ENCODE measurements around the gene LMTK3.

GRCh38 chr19:48520134-48520533 is 8.5 kb upstream of the LMTK3 start:
- TF ChIP-seq KLF10 (CRISPR knock-in tag; IDR thresholded peaks at IDR 0.05) (no peak), CTCF (IDR thresholded peaks at IDR 0.05 in 2 of 3, conservative IDR thresholded peaks at IDR 0.05 in 1 of 3; ENCODE audit: insufficient read depth in 2 of 3, low read depth in 1 of 3, low read length in 3 of 3) (no peak), MTA3 (IDR thresholded peaks at IDR 0.05; ENCODE audit: borderline replicate concordance) (no peak), EZH2 (IDR thresholded peaks at IDR 0.05; ENCODE audit: borderline replicate concordance, low read depth, low read length) (no peak), CREB1 (IDR thresholded peaks at IDR 0.05) (no peak), CREB1 (CRISPR knock-in tag; IDR thresholded peaks at IDR 0.05) (no peak)
